Measurements from ENCODE around the gene PLEKHM1.
"Not testable (repeated sequence)": the region's sequence is repeated elsewhere in the genome, so short reads cannot be mapped to it uniquely, and the experiment has no call there.

PLEKHM1 gene

DNA sequence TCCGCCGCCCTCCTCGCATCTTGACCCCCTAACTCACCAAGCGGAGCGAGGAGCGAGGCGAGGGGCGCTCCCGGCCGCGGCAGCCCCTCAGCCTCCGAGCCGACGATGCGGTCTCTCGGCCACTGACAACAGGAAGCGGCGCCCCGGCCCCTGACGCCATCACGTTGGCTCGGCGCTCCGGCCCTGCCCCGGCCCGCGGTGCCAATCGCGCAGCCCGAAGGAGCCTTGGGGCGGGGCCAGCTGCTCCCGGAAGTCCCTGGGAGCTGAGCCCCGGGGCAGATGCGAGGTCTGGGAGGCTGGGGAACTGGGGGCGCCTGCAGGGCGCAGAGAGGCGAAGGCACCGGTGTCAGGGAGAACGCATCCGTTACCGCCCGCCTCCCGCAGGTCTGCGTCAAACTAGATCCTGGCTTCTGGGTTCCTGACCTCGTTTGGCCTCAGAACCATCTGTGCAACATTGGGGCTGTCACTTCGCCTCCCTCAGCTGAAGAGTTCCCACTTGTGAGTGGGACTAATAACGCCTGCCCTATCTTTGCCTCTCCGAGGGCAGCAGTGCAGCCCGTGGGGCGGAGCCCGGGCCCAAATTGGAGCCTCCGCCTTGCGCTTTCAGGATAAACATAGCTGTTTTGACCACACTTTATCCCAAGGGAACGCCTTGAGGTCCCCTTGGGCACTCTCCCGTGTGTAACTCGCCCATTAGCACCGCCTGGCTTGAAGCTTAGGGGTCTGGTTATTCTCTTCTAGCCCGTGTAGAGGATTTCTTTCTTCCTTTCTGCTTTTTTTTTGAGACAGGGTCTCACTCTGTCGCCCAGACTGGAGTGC, at the start of gene PLEKHM1:
TSS of gene PLEKHM1 (minus strand) at position 107 of the 819 bp plus-strand sequence. CDS start 8,237 bp downstream, outside the sequence.
- peak; percentile 59 to 68 for DNase-seq (ENCODE audit: low read depth in 2 of 2)

DNA sequence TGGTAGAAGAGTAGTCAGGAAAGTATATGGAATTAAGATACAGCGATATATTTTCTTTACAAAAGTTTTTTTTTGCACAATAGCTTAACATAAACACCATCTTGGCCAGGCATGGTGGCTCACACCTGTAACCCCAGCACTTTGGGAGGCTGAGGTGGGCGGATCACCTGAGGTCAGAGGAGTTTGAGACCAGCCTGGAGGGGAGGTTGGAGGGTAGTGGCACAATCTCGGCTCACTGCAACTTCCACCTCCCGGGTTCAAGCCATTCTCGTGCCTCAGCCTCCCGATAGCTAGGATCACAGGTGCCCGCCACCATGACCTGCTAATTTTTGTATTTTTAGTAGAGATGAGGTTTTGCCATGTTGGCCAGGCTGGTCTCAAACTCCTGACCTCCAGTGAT, 47.6 kb upstream of the PLEKHM1 start:
- DNase-seq (ENCODE audit: low read depth in 2 of 2) = not testable (repeated sequence)

DNA sequence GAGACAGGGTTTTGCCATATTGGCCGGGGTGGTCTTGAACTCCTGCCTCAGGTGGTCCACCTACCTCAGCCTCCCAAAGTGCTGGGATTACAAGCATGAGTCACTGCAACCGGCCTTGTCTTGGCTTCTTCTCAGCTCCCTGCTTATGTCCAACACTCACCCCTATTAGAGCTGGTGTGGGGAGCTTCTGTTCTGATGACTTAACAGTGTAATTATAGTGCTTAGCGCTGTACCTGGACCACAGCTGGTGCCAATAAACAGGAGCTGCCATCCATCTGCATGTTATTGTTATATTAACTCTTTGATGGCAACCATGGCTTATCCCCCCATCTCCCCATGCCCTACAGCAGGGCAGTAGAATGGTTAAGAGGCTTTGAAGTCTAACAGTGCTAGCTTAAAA, 15.6 kb upstream of the PLEKHM1 start:
- DNase-seq (ENCODE audit: low read depth in 2 of 2) = not testable (repeated sequence)

DNA sequence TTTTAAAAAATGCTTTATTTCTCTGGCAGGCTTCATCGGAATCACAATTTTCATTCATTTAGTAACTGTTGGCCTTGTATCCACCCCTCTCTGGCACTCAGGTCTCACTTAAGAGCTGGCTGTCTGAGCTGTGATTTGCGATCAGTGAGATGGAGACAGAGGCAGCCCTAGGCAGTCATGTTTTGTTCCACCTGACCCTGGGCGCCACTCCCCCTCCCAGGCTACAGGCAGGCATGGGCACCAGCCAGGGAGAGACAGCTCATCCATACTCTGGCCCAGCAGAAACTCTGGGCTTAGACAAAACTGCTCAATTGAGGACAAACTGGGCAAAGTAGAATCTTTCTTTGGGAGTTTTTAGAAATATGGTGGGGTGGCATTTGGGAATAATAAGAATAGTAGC, 14.7 kb upstream of the PLEKHM1 start:
- DNase-seq (ENCODE audit: low read depth in 2 of 2) = not testable (repeated sequence)

DNA sequence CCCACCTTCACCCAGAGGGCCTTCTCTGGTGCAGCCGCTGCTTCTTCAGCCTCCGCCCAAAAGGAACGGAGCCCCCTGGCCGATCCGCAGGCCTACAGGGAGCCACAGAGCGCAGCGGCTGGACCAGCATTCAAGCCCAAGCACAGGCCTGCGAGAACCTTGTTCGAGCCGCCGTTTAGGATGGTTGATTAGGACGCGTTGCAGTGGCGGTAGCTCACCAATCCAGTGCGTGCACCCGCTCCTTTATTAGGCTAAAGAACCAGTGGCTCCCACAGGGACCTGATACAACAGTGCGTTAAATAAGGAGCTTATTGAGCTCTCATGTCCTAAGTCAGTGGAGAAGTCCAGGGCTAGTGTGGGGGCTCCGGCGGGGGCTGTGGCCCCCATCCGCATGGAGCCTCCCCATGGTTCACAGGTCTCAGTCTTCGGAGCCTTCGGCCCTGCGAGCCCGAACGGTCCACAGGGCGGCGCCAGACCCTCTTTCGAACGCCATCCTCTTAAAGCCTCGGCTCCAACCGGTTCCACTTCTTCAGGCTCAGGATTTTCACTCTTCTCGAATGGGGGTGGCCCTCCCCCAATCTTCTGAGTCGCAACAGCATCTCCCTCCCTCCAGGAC, 10.7 kb upstream of the PLEKHM1 start:
- not testable (repeated sequence) for DNase-seq (ENCODE audit: low read depth in 2 of 2)

DNA sequence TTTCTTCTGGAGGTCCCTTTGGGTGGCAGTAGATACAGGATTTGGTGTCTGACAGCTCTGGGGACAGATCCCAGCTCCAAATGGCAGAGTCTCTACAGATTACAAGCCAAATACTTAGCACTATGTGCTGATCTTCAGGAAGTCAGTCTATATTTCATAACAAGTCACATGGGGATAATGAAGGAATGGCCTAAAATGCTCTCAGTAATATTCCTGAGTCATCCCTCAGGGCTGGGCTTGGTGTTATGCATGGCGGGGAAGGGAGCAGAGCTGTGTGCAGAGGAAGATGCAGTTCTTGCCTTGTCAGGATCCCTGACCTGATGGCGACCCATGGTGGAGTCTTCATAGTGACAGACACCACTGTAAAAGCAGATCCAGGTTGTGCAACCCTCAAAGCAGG, 10.0 kb upstream of the PLEKHM1 start:
- DNase-seq (ENCODE audit: low read depth in 2 of 2) = not testable (repeated sequence)

DNA sequence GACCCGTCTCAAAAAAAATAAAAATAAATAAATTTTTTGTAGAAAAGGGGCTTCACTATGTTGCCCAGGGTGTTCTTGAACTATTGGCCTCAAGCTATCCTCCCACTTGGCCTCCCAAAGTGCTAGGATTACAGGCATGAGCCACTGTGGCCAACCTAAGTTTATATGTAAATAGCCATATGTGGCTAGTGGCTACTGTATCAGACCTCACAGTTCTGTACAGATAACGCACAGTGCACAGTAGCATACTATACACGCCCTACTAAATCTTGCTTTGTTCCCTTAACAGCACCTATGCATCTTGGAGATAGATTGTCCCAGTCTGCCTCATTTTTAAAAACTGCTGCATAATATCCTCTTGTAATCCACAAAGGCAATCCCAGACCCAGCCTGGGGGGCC, 8.7 kb upstream of the PLEKHM1 start:
- DNase-seq (ENCODE audit: low read depth in 2 of 2) = not testable (repeated sequence)

DNA sequence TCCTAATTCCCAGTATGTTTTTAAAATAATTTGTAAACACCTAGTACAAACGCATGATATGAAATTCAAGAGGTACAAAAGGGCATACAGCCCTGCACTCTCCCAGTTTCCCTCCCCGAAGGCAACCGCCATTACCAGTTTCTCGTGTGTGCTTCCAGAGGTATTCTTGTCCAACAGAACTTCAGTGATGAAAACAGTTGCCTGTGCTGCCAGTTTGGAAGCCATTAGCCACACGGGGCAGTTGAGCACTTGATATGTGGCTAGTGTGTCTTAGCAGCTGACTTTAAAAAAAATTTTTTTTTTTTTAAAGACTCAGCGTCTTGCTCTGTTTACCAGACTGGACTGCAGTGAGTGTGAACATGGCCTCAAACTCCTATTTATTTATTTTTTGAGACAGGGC, 7.9 kb upstream of the PLEKHM1 start:
- DNase-seq (ENCODE audit: low read depth in 2 of 2) = not testable (repeated sequence)

DNA sequence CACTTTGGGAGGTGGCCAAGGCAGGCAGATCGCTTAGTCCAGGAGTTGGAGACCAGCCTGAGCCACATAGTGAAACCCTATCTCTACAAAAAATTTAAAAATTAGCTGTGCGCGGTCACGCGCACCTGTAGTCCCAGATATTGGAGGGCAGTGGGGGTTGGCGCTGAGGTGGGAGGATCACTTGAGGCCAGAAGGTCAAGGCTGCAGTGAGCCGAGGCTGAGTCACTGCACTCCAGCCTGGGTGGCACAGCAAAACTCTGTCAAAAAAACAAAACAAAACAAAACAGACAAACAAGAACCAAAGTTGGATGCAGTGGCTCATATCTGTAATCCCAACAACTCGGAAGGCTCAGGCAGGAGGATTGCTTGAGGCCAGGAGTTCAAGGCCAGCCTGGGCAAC, 6.9 kb upstream of the PLEKHM1 start:
- not testable (repeated sequence) for DNase-seq (ENCODE audit: low read depth in 2 of 2)

DNA sequence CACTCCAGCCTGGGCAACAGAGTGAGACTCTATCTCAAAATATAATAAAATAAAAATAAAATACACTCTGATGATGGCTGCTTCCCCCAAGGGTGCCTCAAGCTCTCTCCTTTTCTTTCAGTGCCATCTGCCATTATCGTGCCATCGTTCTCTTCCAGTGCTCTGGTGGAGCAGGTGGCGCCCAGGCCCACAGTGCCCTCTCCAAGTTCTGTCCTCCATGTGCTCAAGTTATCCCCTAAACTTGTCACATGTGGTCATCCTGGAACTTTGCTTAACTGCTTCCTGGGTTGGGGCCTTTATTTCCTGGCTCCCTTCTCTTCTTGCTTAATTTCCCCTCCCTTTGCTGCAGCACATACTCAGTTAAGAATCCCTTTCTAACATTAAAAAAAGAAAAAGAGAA, 6.0 kb upstream of the PLEKHM1 start:
- not testable (repeated sequence) for DNase-seq (ENCODE audit: low read depth in 2 of 2)

DNA sequence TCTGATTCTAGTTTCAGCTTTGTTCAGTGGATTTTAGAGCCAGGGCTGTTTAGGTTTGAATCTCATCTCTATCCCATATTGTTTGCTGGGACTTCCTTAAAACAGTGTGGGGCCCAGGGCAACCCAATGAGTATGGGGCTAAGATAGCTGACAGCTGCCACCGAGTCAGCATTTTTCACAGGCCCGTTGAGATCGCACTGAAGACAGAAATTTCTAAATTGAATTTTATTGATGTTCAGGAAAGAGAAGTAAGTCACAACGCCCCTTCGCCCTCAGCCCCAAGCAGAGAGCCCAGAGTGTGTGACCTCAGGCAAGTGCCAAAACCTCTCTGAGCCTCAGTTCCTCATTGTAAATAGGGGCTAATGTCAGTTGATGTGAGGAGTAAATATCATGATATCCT, 4.0 kb upstream of the PLEKHM1 start:
- DNase-seq (ENCODE audit: low read depth in 2 of 2) = not testable (repeated sequence)

DNA sequence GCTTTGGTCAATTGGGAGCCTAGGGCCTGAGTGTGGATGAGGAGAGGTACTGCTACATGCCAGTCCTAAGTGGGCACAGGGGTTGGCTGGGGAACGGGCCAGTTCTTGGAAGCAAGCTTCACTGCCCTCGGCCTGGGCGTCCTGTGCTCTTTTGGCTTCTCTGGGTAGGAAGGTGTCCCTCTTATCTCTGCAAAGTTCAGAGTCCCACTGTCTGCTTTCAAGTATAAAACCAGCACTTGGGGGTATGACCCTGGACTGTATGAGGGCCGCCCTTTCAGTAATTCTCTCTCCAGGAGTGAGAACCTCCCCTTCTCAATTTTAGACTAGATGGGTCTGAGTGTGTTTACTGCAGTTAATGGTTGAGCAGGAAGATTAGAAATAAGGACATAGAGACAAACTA, 1.6 kb upstream of the PLEKHM1 start:
- DNase-seq (ENCODE audit: low read depth in 2 of 2) = not testable (repeated sequence)

DNA sequence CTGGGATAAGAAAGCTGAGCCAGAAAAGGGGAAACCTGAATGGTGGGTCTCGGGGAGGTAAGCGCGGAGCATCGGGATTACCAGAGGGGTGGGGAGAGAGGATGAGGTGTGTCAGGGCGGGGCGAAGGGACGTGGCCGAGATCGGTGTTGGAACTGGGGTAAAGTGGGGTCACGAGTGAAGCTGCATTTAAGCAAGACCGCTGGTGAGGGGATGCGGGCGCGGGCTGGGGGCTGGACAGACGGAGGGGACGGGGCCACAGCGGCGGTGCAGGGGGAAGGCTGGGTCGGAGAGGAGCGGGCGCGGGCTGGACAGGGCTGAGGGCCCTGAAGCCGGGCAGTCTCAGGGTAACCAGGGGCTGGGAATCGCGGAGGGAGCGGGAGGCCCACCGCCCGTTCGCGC, 323 bp downstream of the PLEKHM1 start:
- DNase-seq (ENCODE audit: low read depth in 2 of 2) = not testable (repeated sequence)

DNA sequence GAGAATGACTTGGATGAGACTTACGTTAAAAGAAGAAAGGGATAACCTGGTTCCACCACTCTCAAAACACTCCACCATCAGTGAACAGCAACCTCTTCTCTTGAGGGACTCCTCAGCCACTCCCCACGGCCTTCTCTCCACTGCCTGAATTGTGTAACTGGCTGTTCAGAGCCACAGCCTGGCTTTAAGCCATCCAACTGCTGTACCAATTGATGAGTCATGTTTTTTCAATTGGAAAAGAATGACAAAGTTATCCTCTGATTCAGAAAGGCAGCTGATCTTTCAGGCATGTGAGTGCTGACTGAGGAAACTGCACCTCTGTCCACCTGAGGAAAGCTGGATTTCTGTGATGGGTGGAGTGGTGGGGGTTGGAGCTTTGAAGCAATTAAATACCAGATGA, 2.8 kb downstream of the PLEKHM1 start:
- DNase-seq (ENCODE audit: low read depth in 2 of 2) = not testable (repeated sequence)

DNA sequence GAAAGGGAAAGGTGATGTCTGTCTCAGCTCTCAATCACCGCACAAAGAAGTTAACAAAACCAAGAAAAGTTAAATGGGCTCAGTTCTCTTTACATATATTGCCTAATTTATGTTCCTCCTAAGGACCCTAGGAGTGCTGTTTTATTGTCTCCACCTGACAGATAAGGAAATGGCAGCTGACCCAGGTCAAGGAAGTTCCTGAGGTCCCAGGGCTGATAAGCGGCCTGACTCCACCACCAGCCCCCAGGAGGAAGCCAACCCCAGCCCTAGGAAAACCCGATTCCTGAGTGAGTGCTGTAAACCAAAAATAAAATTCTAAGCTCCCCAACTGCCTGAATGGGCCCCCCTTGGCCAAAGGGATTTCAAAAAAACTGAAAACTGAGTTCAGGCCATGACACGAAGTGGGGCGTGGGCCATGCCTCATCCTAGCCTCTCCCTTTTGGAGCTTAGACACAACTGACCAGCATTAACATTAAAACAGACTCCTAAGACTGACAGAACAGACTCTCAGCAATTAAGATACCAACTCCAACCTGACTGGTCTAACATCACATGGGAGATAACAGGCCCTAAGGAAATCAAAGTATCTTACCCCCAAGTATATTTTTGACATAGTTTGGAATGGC, 6.8 kb downstream of the PLEKHM1 start:
- not testable (repeated sequence) for DNase-seq (ENCODE audit: low read depth in 2 of 2)

DNA sequence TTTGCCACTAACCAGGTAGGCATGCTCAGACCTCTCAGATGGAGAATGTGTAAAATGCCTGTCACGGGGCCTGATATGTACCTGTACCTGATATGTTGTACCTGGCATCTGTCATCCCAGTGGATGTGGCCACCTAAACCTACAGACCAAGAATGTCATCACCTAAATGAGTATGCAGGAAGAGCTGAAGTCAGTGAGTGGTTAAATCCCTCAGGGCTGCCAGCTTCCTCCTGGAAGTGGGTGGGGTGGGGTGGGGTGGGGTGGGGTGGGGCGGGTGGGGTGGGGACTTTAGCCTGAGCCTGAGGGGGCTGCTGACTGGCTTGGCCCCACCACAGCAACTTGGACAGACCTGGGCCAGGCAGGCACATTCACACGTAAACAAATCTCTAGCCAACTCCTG, 7.3 kb downstream of the PLEKHM1 start:
- not testable (repeated sequence) for DNase-seq (ENCODE audit: low read depth in 2 of 2)

DNA sequence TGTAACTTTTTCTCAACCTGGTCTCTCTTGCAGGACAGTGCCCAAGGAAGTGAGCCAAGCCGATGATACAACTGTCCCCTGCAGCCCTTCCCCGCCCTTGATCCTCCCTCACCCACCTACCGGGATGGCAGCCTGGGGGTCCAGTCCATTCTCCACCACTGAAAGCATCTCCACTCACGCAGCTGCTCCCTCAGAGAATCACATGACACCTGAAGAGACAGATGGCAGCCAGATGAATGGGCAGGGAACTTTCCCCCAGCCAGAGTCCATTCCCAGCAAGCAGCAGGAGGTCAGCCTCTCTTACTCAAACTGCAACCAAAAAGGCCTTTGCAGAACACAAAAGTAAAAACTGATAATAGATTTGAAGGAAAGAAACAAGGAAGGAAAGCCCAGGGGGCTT, 8.2 kb downstream of the PLEKHM1 start:
- not testable (repeated sequence) for DNase-seq (ENCODE audit: low read depth in 2 of 2)

DNA sequence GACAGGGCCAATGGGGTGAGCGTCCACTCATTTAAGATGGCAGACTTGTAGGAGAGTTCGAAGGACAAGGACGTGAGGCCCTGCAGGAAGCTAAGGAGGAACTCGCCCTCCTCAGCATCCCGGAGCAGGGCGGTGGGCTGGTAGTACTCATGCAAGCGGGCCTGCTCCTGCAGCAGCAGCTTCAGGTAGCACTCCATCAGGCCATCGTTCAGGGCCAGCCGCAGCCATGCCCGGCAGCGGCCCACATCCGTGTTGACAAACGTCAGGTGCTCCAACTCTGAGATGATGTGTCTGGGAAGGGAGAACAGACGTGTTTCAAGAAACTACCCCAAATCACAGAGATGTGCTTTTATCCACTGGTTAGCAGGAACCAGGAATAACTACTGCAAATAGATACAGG, 15.1 kb downstream of the PLEKHM1 start:
- not testable (repeated sequence) for DNase-seq (ENCODE audit: low read depth in 2 of 2)

DNA sequence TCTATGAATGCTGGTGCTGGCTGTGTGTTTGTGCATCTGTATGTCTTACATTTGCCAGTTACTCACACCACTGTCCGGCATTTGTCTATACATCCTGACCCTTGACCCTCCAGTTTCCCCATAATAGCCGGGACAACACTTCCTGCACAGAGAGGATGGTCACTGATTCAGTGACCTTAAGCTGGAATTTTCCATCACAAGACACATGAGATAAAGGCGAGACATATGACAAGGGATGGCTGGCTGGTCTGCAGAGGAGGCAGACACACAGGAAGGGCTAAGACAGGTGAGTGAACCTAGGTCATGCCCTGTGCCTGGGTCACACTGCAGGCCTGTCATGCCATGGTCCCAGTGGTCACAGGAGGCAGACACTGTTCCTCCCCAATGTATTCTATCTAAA, 18.3 kb downstream of the PLEKHM1 start:
- DNase-seq (ENCODE audit: low read depth in 2 of 2) = not testable (repeated sequence)

DNA sequence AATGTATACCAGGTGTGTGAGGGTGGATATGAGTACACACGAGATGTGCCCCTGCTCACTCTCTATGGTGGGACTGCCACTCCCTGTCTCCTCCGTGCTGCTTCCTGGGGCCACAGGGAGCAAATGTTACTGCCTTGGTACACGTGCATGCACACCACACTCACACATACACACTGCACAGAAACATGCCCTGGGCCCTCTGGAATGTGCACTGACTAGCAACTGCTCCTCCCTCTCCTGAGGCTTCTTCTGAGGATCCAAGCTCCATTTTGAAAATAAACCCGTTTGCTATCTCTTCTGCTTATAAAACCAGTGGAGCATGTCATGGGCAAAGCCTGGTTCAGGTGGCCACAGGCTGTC, 21.3 kb downstream of the PLEKHM1 start:
- not testable (repeated sequence) for DNase-seq (ENCODE audit: low read depth in 2 of 2)

DNA sequence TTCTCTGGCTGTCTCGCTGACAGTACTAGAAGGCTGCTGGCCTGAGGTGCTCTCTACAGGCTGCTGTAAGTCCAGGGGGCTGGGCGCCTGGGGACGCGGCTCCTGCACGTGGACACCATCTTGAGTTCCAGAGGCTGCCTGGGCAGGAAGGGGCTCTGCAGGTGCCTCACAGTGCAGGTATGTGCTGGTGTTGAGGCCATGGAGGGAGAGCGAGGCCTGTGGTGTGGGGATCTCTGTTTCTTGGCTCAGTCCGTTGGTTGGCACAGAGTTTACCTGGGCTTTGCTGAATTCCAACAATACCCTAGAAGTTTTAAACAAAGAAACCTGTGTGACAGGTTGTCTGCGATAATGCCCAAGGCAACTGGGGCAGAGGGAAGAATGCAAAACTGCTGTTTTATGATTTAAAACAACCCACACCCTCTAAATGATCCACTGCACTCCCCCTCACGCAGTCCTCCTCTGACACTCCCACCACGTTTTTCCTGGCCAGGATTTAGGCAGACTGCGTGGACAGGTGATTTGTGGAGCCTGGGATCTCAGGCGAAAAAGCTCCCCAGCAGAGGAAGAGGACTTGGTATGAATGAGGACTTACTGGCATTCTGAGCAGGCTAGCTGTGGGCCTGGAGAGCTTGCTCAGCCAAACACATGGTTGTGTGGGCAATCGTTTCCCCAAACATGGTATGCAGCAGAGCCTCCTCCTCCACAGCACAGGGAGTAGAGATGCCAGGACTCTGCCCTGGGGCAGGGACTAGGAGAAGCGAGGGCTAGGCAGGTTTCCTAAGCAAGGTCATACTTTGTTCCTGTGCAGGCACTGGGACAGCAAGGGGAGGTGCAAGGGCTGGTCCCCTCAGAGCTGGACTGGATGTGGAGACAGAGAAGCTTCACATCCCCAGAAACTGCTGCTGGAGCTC, 22.0 kb downstream of the PLEKHM1 start:
- not testable (repeated sequence) for DNase-seq (ENCODE audit: low read depth in 2 of 2)
